ENCODE measurements around the gene COPZ1. TPM values are rescaled to one million over a fixed set of nuclear protein-coding genes. Genes with fewer than 3 reads are reported as not detected.
A peak's percentile ranks its signal among the peaks of the same experiment; 100 is the strongest.

COPZ1 gene
- total RNA-seq, 1 donor from 2014 or later, result 196 TPM

- Mint-ChIP-seq H3K36me3 (peaks cover 4% of the 10 kb centered on the region), H3K4me3 (no peak overlapping the region)
Measured at GRCh38 chr12:54394986-54395385, 70.1 kb downstream of the COPZ1 start.

GRCh38 chr12:54395545-54395944 is 70.6 kb downstream of the COPZ1 start:
- no peak overlapping the region for H3K27ac Mint-ChIP-seq
- no peak for DNase-seq (ENCODE audit: extremely low spot score, unreplicated experiment)
- TF ChIP-seq CTCF (conservative IDR thresholded peaks at IDR 0.05), result no peak
- no peaks in the 10 kb centered on the region for H3K27me3 Mint-ChIP-seq
- H3K4me1 Mint-ChIP-seq (ENCODE audit: unreplicated experiment), result peaks cover 21% of the 10 kb centered on the region
- no peak overlapping the region for H3K4me3 Mint-ChIP-seq
- H3K9me3 Mint-ChIP-seq, result no peaks in the 10 kb centered on the region
- peaks cover 4% of the 10 kb centered on the region for H3K36me3 Mint-ChIP-seq

More at GRCh38 chr12:54394986-54395385, 70.1 kb downstream of the COPZ1 start:
- TF ChIP-seq CTCF (conservative IDR thresholded peaks at IDR 0.05), result no peak
- Mint-ChIP-seq H3K27me3 (no peaks in the 10 kb centered on the region), H3K4me1 (ENCODE audit: unreplicated experiment) (peaks cover 24% of the 10 kb centered on the region), H3K9me3 (no peaks in the 10 kb centered on the region), H3K27ac (no peak overlapping the region)
- no peak for DNase-seq (ENCODE audit: extremely low spot score, unreplicated experiment)

DNA sequence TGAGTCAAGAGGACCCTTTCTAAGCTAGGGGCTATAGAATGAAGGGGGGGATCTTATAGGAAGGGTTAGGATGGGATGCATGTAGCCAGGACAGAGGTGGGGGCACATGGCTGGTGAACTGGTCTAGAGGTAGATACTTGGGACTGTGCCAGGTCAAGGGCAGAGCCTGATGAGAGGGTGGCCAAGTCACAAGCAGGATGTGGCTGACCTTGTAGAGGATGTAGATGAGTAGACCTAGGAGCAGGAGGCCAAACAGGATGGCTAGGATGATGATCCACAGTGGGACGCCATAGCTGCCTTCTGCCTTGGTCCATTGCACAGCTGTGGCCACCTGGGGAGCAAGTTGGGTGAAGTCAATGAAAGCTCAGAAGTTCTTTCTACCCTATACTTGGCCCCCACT is 72.2 kb downstream of the COPZ1 start:
- Mint-ChIP-seq H3K36me3 (peaks cover 4% of the 10 kb centered on the region), H3K27ac (no peak overlapping the region), H3K4me1 (ENCODE audit: unreplicated experiment) (peaks cover 16% of the 10 kb centered on the region), H3K27me3 (no peaks in the 10 kb centered on the region), H3K4me3 (no peak overlapping the region), H3K9me3 (no peaks in the 10 kb centered on the region)
- no peak for DNase-seq (ENCODE audit: extremely low spot score, unreplicated experiment)
- TF ChIP-seq CTCF (conservative IDR thresholded peaks at IDR 0.05), result no peak

DNA sequence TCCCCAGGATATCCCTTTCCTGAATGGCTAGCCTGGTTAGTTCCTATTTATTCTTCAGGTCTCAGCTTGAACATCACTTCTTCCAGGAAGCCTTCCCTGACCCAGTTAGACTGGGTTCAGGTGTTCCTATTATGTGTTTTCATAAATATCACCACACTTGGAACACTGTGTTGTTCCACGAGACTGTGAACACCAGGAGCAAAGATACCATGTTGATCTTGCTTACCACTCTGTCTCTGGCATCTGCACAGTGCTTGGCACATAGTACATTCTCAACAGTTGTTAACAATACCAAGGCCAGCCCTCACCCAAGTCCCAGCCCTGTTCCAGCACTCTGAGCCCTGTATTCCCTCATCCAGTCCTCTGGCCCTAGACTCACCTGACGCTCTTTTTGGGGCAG is 73.3 kb downstream of the COPZ1 start:
- H3K4me3 Mint-ChIP-seq, result no peak overlapping the region
- no peak overlapping the region for H3K27ac Mint-ChIP-seq
- DNase-seq (ENCODE audit: extremely low spot score, unreplicated experiment), result no peak
- no peak for TF ChIP-seq CTCF (conservative IDR thresholded peaks at IDR 0.05)
- peaks cover 8% of the 10 kb centered on the region for H3K4me1 Mint-ChIP-seq (ENCODE audit: unreplicated experiment)
- H3K9me3 Mint-ChIP-seq, result no peaks in the 10 kb centered on the region
- peaks cover 4% of the 10 kb centered on the region for H3K36me3 Mint-ChIP-seq
- no peaks in the 10 kb centered on the region for H3K27me3 Mint-ChIP-seq

- peak; percentile 98 for TF ChIP-seq CTCF (conservative IDR thresholded peaks at IDR 0.05)
- H3K4me1 Mint-ChIP-seq (ENCODE audit: unreplicated experiment), result peaks cover under 1% of the 10 kb centered on the region
Measured at GRCh38 chr12:54398995-54399793, 74.3 kb downstream of the COPZ1 start.

More at GRCh38 chr12:54398995-54399793, 74.3 kb downstream of the COPZ1 start:
- Mint-ChIP-seq H3K4me3 (no peak overlapping the region), H3K9me3 (no peaks in the 10 kb centered on the region), H3K36me3 (peaks cover 4% of the 10 kb centered on the region), H3K27ac (no peak overlapping the region), H3K27me3 (peaks cover under 1% of the 10 kb centered on the region)
- peak; percentile 89 for DNase-seq (ENCODE audit: extremely low spot score, unreplicated experiment)
